ENCODE measurements around the gene CALCOCO2.
"Not testable (repeated sequence)": the region's sequence is repeated elsewhere in the genome, so short reads cannot be mapped to it uniquely, and the experiment has no call there.

CALCOCO2 gene

DNA sequence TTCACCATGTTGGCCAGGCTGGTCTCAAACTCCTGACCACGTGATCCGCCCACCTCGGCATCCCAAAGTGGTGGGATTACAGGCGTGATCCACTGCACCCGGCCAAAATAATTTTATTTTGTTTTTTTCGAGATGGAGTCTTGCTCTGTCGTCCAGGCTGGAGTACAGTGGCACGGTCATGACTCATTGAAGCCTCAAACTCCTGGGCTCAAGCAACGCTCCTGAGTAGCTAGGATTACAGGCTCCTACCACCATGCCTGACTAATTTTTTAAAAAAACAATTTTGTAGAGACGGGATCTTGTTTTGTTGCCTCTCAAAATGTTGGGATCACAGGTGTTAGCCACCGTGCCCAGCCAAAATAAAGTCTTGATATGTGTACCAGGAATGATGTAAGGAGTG is 11.4 kb upstream of the CALCOCO2 start:
- TF ChIP-seq, protein P1, sequence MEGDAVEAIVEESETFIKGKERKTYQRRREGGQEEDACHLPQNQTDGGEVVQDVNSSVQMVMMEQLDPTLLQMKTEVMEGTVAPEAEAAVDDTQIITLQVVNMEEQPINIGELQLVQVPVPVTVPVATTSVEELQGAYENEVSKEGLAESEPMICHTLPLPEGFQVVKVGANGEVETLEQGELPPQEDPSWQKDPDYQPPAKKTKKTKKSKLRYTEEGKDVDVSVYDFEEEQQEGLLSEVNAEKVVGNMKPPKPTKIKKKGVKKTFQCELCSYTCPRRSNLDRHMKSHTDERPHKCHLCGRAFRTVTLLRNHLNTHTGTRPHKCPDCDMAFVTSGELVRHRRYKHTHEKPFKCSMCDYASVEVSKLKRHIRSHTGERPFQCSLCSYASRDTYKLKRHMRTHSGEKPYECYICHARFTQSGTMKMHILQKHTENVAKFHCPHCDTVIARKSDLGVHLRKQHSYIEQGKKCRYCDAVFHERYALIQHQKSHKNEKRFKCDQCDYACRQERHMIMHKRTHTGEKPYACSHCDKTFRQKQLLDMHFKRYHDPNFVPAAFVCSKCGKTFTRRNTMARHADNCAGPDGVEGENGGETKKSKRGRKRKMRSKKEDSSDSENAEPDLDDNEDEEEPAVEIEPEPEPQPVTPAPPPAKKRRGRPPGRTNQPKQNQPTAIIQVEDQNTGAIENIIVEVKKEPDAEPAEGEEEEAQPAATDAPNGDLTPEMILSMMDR (conservative IDR thresholded peaks at IDR 0.05; ENCODE audit: low read depth), result no peak
- no peak overlapping the region for H3K27ac ChIP-seq
- ChIA-PET POLR2A (ENCODE audit: low non-redundant PET) (no interaction called here), CTCF (interaction anchor here (0.7 kb wide), 1 partner anchor 60 kb away, joined by 3 read pairs; no protein-coding TSS in a partner anchor)
- DNase-seq (ENCODE audit: low spot score), result no peak

DNA sequence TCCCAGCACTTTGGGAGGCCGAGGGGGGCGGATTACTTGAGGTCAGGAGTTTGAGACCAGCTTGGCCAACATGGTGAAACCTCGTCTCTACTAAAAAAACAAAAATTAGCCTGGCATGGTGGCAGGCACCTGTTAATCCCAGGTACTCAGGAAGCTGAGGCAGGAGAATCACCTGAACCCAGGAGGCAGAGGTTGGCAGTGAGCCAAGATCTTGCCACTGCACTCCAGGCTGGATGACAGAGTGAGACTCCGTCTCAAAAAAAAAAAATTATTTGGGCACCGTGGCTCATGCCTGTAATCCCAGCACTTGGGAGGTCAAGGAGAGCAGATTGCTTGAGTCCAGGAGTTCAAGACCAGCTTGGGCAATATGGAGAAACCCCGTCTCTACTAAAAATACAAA is 9.9 kb upstream of the CALCOCO2 start:
- POLR2A ChIA-PET (ENCODE audit: low non-redundant PET); H3K27ac ChIP-seq; DNase-seq (ENCODE audit: low spot score): not testable (repeated sequence)
- CTCF ChIA-PET, result interaction anchor here (0.7 kb wide), 2 partner anchors 13 to 196 kb away, joined by 3 to 4 read pairs; no protein-coding TSS in a partner anchor

DNA sequence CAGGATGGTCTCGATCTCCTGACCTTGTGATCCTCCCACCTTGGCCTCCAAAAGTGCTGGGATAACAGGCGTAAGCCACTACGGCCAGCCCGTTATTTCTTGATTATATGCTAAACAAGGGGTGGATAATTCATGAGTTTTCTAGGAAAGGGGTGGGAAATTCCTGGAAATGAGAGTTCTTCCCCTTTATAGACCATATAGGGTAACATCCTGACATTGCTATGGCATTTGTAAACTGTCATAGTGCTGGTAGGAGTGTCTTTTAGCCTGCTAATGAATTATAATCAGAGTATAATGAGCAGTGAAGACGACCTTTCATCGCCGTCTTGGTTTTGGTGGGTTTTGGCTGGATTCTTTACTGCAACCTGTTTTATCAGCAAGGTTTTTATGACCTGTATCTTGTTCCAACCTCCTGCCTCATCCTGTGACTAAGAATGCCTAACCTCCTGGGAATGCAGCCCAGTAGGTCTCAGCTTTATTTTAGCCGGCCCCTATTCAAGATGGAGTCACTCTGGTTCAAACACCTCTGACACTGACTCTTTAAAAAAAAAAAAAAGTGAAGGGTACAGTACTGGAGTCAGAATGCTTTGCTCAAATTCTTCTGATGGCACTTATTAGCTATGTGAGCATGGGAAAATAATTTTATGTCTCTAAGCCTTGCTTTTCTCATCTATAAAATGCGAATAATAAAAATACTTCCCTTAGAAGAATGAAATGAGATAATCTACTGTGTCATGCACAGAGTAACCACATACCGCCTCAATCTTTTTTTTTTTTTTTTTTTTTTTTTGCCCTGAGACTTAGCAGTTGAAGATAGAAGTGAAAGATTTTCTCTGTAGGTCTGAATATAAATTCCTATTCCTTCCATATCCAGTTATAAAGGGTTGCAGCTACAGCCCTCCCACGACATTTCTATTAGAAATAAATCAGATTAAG is 5.1 kb upstream of the CALCOCO2 start:
- no peak for DNase-seq (ENCODE audit: low spot score)
- H3K27ac ChIP-seq, result no peak overlapping the region
- POLR2A ChIA-PET (ENCODE audit: low non-redundant PET), result no interaction called here
- TF ChIP-seq, protein P1 (conservative IDR thresholded peaks at IDR 0.05; ENCODE audit: low read depth), result no peak
- CTCF ChIA-PET, result interaction anchor here (0.7 kb wide), 1 partner anchor 911 kb away, joined by 5 read pairs; no protein-coding TSS in a partner anchor

DNA sequence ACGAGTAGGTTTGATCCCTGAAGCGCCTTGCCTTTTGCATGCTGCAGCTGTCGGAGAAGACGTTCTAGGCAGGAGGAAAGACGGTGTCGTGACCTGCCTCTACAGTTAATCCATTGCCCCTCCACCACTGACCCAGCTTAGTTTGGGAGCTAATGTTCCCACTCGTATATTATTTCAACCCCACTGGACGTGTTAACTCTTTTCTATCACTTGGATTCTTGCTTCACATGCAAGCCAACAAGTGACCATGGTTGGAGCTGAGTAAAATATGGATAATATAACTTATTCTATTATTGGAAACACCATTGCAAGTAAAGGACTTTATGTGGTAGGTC is 681 bp downstream of the CALCOCO2 start:
- H3K27ac ChIP-seq, result peak overlapping the region; percentile 80
- TF ChIP-seq, protein P1 (conservative IDR thresholded peaks at IDR 0.05; ENCODE audit: low read depth), result no peak
- ChIA-PET POLR2A (ENCODE audit: low non-redundant PET) (no interaction called here), CTCF (interaction anchor here (0.6 to 1.4 kb wide), 4 partner anchors 16 to 1782 kb away, joined by 3 to 11 read pairs (median 3); no protein-coding TSS in a partner anchor)
- no peak for DNase-seq (ENCODE audit: low spot score)

DNA sequence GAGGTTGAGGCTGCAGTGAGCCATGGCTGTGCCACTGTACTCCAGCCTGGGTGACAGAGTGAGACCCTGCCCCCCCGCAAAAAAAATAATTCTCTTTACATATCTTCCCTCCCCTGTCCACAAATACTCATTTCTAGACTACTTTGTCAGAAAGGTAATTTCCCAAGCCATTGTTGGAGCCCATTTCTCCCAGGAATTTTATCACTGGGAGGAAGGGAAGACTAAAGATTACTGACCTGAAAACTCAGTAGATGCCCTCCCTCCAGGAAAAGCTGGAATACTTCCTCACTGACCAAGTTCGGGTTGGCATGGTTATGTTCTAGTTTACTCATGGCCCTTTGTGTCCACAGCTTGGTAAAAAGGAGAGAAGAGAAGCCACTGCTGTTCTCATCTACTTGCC is 4.1 kb downstream of the CALCOCO2 start:
- H3K27ac ChIP-seq, result no peak overlapping the region
- DNase-seq (ENCODE audit: low spot score), result no peak
- POLR2A ChIA-PET (ENCODE audit: low non-redundant PET), result no interaction called here
- TF ChIP-seq, protein P1 (conservative IDR thresholded peaks at IDR 0.05; ENCODE audit: low read depth), result no peak
- CTCF ChIA-PET, result interaction anchor here (0.6 to 1.2 kb wide), 2 partner anchors 44 to 335 kb away, joined by 3 to 5 read pairs; no protein-coding TSS in a partner anchor

DNA sequence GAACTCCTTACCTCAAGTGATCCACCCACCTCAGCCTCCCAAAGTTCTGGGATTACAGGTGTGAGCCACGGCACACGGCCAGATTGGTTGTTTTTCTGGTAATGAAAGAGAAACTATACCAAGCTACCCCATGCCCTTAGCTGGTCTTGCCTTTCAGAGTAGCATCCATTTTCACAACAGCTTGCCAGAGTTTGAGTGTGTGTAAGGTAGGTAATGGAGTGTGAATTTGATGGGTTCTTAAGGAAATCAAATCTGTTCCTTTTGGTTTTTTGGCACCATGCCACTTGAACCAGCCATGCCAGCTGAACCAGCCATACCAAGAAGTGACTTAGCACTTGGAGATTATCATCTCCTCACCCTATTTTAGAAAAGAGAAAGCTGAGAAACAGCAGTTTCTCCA is 5.1 kb downstream of the CALCOCO2 start:
- ChIA-PET CTCF (no interaction called here), POLR2A (ENCODE audit: low non-redundant PET) (no interaction called here)
- no peak overlapping the region for H3K27ac ChIP-seq
- TF ChIP-seq, protein P1 (conservative IDR thresholded peaks at IDR 0.05; ENCODE audit: low read depth), result no peak
- DNase-seq (ENCODE audit: low spot score), result no peak

DNA sequence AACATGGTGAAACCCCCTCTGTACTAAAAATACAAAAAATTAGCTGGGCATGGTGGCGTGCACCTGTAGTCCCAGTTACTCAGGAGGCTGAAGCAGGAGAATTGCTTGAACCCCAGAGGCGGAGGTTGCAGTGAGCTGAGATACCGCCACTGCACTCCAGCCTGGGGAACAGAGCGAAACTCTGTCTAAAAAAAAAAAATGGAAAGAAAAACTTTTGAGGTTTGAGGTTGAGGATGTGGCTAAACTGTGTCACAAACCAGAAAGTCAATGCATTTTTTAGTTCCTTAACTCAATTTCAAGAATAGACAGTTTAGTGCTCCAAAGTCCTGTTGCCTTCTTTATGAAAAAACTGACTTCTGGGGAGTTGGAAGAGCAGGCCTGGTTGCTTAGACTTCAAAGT is 6.6 kb downstream of the CALCOCO2 start:
- CTCF ChIA-PET; H3K27ac ChIP-seq; POLR2A ChIA-PET (ENCODE audit: low non-redundant PET); DNase-seq (ENCODE audit: low spot score): not testable (repeated sequence)
